HT-29 (cell line): ENCODE measurements around the gene MACC1. TPM values are rescaled to one million over a fixed set of nuclear protein-coding genes. Genes with fewer than 3 reads are reported as not detected.

Experiments used
- DNase-seq: peaks from one replicate; pipeline ENCODE4 v3.0.0-alpha.2; 2015; ENCODE audit warnings: low spot score
- total RNA-seq: library from RNA; depleted of rRNA; stranded (reverse); fragments of >200 nt; shearing (Covaris generic); gene quantifications from 2 replicates; pipeline ENCODE4 v1.2.3, GENCODE V29; 2014

The MACC1 gene
- total RNA-seq, 1 experiment from 2014 or later = 9.9 TPM

GRCh38 chr7:20183086-20183485 is 34.1 kb downstream of the MACC1 start:
- DNase-seq = no peak

- no peak for DNase-seq
Measured at GRCh38 chr7:20176578-20177242, 40.5 kb downstream of the MACC1 start.

DNA sequence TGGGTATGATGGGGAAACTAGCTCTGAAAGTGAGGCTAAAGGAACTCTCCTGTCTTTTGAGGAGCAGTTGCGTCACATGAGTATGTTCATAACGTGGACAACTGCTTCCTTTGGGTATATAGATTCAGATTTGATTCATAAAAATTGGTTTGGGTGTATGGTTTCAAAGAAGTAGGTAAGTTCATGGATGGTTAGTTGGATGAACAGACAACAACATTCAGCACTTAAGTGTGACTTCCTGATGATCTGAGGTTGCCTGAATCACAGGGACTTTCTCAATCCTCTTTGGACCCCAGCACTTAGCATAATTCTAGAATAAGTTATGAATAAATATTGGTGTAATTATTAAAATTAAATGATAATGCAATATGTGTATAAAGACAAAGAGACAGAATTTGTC is 43.4 kb downstream of the MACC1 start:
- DNase-seq = no peak

DNA sequence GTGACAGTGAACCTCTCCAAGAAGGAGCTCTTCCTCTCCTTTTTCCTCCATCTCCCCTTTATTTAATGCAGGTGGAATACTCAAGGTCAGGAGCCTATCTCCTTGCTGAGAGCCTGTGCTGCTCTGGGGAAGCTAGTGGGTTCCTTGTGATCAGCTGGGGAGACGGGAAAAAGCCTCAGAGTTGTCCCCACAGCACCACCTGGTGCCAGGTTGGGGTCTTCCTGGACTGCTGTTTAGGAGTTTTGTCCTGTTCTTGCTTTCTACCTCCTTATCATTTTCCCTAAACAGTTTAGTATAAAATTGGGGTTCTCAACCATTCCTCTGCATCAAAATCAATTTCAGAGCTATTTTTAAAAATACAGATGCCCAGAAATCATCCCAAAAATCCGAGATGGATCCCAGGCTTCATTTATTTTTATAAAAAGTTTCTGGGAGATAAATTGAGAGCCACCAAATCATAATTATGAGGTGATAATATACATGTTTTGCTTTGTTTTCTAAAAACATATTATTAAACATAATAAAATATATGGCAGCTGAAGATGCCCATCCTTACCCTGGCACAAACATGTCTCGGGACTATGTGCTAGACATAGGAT is 44.3 kb downstream of the MACC1 start:
- DNase-seq = peak; percentile 75

DNA sequence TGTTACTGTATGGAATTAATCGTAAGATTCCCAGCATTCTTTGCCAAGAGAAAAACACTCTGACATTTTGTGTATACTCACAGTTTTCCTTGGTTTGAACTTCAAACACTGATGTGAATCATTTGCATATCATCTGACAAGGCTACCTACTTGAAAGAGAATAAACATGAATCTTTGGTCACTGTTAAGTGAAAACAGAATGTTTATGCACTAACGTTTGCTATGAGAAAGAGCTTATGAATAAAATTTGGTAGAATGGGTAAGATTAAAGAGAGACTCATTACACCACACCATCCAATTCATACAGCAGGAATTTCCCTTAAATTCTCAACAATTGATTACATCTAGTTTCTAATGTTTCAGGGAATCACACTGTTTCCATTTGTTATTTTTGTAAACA is 46.6 kb downstream of the MACC1 start:
- DNase-seq = no peak

DNA sequence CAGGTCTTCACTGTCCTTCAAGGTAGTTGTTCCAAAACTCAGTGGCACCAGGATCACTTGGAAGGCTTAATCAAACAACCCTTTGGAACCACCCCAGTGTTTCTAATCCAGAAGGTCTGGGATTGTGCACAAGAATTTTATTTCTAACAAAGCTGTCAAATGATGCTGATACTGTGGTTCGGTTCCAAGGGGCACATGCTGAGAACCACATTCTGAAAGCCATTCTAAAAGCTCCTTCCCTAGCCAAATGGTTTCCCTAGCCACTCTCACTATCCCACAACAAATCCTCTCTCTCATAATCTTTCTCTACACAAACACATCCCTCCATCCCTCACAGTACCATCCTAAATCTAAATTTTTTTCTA is 52.1 kb downstream of the MACC1 start:
- DNase-seq = no peak

GRCh38 chr7:20164425-20165145 is 52.6 kb downstream of the MACC1 start:
- DNase-seq = no peak

- no peak for DNase-seq
Measured at GRCh38 chr7:20162665-20163064, 54.5 kb downstream of the MACC1 start.

GRCh38 chr7:20159226-20159747 is 57.9 kb downstream of the MACC1 start:
- DNase-seq = no peak

- DNase-seq = peak; percentile 23
Measured at GRCh38 chr7:20158684-20159083, 58.5 kb downstream of the MACC1 start.

GRCh38 chr7:20157456-20157855 is 59.7 kb downstream of the MACC1 start:
- DNase-seq = no peak

GRCh38 chr7:20153999-20154398 is 63.2 kb downstream of the MACC1 start:
- DNase-seq = no peak

DNA sequence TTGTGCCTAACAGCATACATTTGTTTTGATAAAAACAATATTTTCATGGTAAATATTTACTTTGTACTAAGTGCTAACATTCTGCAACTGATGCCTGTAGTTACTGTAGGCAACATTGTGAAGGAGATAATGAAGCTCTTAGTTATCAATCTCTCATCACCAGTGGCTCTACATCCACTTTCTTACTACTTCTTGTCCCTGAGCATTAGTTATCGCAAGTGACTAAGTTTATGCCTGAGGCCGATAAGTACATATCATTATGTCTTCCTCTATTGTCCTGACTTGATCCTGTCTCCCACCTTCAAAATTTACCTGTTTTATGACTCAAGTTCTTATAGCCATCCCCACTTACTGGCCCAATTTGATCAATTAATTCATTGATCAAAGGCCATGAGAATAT is 63.6 kb downstream of the MACC1 start:
- no peak for DNase-seq

- no peak for DNase-seq
Measured at GRCh38 chr7:20152511-20152910, 64.7 kb downstream of the MACC1 start.

GRCh38 chr7:20151708-20152456 is 65.3 kb downstream of the MACC1 start:
- DNase-seq = no peak

- DNase-seq = no peak
Measured at GRCh38 chr7:20146451-20146850, 70.7 kb downstream of the MACC1 start.

- DNase-seq = no peak
Measured at GRCh38 chr7:20144801-20145200, 72.4 kb downstream of the MACC1 start.

- DNase-seq = no peak
Measured at GRCh38 chr7:20141666-20142065, 75.5 kb downstream of the MACC1 start.

GRCh38 chr7:20141002-20141345 is 76.2 kb downstream of the MACC1 start:
- DNase-seq = no peak

GRCh38 chr7:20140291-20141001 is 76.7 kb downstream of the MACC1 start:
- DNase-seq = no peak

- no peak for DNase-seq
Measured at GRCh38 chr7:20136647-20137046, 80.5 kb downstream of the MACC1 start.

GRCh38 chr7:20133803-20134202 is 83.4 kb downstream of the MACC1 start:
- DNase-seq = no peak
